Activated CD4-positive, alpha-beta T cell treated with anti-CD3 and anti-CD28 coated beads, Interleukin-2, amount 50 U/mL, for 1 hour (primary cell): ENCODE results near the gene KDELR3.

Experiments
- DNase-seq: peaks from one replicate; pipeline ENCODE4 v3.0.0-alpha.2; 2020

KDELR3 gene

GRCh38 chr22:38484244-38484643 is 16.3 kb downstream of the KDELR3 start:
- no peak for DNase-seq

GRCh38 chr22:38485783-38486182 is 17.9 kb downstream of the KDELR3 start:
- DNase-seq: no peak

- no peak for DNase-seq
These were observed 20.1 kb downstream of the KDELR3 start for GRCh38 chr22:38487946-38488345.

GRCh38 chr22:38489142-38489541 is 21.2 kb downstream of the KDELR3 start:
- no peak for DNase-seq

- DNase-seq: no peak
These were observed 21.8 kb downstream of the KDELR3 start for GRCh38 chr22:38489561-38490145.

GRCh38 chr22:38490475-38490874 is 22.6 kb downstream of the KDELR3 start:
- DNase-seq: no peak

GRCh38 chr22:38490915-38491314 is 23.0 kb downstream of the KDELR3 start:
- DNase-seq: no peak

- no peak for DNase-seq
These were observed 23.9 kb downstream of the KDELR3 start for GRCh38 chr22:38491707-38492348.

- DNase-seq: no peak
These were observed 26.6 kb downstream of the KDELR3 start for GRCh38 chr22:38494498-38494897.

GRCh38 chr22:38494939-38495338 is 27.0 kb downstream of the KDELR3 start:
- no peak for DNase-seq

GRCh38 chr22:38497869-38498268 is 30.0 kb downstream of the KDELR3 start:
- DNase-seq: no peak

- no peak for DNase-seq
These were observed 34.1 kb downstream of the KDELR3 start for GRCh38 chr22:38501797-38502672.

- no peak for DNase-seq
These were observed 35.1 kb downstream of the KDELR3 start for GRCh38 chr22:38503021-38503420.

- peak; percentile 55 for DNase-seq
These were observed 37.0 kb downstream of the KDELR3 start for GRCh38 chr22:38504731-38505540.

GRCh38 chr22:38505541-38506117 is 37.7 kb downstream of the KDELR3 start:
- peak; percentile 62 for DNase-seq

GRCh38 chr22:38506118-38506962 is 38.4 kb downstream of the KDELR3 start, which contains the start of gene DDX17:
Gene DDX17, minus strand, starts transcription at chr22:38506311.
- peak; percentile 93 for DNase-seq

- no peak for DNase-seq
These were observed 42.6 kb downstream of the KDELR3 start for GRCh38 chr22:38510416-38510970.

- peak; percentile 32 for DNase-seq
These were observed 45.2 kb downstream of the KDELR3 start for GRCh38 chr22:38513063-38513462.

GRCh38 chr22:38518620-38519019 is 50.7 kb downstream of the KDELR3 start:
- no peak for DNase-seq

GRCh38 chr22:38519453-38520250 is 51.8 kb downstream of the KDELR3 start:
- DNase-seq: no peak
